NCI-H526 treated with DMSO at 0.1 percent for 48 hours (cell line): Measurements from ENCODE around the gene PCNT.
"Not testable (repeated sequence)": the region's sequence is repeated elsewhere in the genome, so short reads cannot be mapped to it uniquely, and the experiment has no call there.

Experiments
- DNase-seq: peaks from one replicate; lab custom pipeline; 2025; lab: John Stamatoyannopoulos, UW

PCNT gene

DNA sequence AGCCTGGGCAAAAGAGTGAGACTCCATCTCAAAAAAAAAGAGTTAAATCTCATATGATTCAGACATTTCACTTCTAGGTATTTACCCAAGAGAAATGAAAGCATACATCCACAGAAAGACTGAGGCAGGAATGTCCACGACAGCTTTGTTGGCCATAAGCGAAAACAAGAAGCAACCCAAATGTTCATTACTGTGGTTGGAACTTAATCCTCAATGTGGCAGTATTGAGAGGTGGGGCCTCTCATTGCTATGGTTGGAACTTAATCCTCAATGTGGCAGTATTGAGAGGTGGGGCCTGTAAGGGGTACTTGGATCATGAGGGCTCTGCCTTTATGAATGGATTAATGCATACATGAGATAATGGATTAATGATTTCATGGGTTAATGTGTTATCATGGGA is 15.5 kb upstream of the PCNT start:
- no peak for DNase-seq

DNA sequence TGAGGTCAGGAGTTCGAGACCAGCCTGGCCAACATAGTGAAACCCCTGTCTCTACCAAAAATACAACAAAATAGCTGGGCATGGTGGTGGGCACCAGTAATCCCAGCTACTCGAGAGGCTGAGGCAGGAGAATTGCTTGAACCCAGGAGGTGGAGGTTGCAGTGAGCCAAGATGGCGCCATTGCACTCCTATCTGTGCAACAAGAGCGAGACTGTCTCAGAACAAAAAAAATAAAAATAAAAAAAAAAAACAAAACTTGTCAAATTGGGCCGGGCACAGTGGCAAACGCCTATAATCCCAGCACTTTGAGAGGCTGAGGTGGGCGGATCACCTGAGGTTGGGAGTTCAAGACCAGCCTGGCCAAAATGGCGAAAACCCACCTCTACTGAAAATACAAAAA is 13.7 kb upstream of the PCNT start:
- DNase-seq = not testable (repeated sequence)

DNA sequence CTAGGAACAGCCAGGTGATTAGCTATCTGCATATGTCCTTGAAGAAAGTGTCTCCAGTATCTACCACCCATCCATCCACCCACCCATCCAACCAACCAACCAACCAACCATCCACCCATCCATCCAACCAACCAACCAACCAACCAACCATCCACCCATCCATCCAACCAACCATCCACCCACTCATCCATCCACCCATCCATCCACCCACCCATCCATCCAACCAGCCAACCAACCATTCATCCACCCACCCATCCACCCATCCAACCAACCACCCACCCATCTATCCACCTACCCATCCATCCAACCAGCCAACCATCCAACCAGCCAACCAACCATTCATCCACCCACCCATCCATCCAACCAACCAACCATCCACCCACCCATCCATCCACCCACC is 12.4 kb upstream of the PCNT start:
- DNase-seq = no peak

DNA sequence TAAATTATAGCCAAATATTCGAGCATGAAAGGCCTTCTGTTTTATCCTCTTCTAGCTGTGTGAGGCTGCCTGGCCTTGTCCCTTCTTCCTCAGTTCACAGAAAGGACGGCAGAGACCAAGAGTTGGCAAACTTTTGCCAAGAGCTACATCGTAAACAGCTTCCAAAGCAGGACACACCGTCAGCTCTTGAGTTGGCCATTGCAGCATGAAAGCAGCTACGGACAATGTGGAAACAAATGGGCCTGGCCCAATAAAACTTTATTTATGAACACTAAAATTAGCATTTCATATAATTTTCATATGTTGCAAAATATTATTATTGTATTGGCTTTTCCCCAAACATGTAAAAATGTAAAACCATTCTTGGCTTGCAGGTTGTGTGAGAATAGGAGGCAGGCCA is 11.0 kb upstream of the PCNT start:
- DNase-seq = no peak

DNA sequence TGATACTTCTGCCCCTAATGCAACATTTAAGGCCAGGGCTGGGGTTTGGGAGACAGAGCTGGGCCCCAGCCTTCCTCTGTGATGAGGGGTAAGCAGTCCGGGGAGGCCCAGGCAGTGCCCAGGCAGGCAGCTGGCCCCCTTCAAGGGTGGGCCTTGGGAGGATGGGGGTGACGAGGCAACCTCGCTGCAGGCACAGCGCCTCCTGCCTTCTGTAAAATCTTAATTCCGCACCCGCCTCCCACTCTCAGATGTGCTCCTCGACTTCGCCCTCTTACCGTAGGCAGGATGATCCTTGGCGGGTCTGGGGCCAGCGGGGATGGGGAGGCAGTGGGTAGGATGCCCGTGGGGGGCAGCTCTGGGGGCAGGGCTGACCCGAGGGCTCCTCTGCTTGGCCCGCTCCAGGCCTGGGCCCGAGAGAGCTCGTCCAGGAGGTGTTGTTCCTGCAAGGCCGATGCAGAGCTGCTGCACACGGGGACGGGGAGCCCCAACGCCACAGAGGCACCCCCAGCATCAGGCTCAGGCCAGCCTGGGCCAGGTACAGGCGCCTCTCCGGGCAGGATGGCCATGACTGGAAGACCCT is 9.4 kb upstream of the PCNT start:
- no peak for DNase-seq

DNA sequence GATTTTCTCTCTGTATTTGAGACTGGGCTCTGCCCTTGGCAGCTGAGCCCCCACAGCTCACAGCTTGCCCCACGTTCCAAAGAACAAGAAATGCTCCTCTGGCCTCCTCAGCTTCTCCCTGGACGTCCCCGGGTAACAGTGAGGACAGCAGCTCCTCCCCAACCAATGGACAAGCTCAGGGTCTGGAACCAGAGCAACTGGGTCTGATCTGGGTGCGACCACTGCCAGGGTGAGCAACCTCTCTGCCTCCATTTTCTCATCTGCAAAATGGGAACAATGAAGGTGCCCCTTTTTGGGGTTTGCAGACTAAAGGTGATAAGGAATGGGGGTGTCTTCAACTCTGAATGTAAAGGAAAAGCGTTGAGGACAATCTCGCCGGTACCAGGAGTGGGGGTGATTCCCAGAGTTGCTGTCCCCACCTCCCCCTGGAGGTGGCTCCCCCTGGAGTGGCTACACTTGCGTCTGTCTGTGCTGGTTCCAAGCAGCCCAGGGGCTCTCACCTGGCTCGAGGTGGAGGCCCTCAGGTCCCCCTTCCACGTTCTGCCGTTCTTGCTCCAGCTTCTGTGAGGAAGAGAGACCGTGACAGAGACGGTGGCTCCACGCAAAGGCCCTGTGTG is 7.1 kb upstream of the PCNT start:
- no peak for DNase-seq

DNA sequence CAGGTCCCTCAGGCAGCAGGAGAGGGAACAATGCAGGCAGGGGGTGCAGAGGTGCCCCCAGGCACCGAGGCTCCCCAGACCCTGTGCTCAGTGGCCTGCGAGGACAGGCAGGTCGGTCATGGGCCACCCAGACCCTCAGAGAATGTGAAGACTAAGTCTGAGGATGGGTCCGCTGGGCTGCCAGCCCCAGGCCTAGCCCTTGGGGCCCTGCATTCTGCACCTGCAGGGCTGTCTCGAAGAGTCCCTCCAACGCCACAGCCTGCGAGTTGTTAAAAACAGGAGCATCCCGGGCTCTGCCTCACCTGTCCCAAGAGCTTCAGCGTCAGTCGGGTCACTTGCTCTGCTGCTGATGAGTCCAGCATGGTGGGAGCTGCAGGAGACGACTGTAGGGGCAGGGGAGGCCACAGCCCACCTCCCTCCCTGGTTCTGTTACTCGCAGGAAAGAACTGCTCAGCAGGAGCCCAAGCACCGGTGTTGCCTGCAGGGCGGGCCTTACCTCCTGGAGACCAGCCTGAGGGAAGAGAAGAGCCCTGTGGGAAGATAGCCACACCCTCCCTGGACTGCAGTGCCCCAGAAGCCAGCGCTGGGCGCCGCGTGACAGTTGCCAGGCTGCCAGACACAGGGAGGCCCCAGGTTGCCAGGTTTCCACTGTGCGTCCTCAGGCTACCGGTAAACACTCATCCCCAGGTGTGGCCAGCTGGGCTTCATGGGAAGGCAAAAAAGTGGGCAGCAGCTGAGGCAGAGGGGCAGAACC is 6.1 kb upstream of the PCNT start:
- DNase-seq = peak; percentile 22

DNA sequence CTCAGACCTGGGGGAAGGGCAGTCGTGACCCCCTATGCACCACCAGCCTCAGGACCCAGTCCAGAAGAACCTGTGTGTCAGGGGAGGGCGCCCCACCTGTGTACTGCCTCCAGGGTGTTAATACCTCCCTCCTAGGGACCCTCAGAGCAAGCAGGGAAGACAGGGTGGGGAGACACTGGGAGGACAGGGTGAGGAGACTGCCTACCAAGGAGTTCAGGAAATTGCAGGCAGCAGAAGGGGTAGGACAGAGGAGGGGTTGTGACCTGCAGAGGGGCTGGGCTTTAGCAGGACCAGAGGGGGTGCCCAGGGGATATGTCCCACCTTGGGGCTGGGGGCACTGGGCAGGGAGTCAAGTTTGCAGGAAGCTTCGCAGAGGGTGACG is 5.5 kb upstream of the PCNT start:
- DNase-seq = no peak

DNA sequence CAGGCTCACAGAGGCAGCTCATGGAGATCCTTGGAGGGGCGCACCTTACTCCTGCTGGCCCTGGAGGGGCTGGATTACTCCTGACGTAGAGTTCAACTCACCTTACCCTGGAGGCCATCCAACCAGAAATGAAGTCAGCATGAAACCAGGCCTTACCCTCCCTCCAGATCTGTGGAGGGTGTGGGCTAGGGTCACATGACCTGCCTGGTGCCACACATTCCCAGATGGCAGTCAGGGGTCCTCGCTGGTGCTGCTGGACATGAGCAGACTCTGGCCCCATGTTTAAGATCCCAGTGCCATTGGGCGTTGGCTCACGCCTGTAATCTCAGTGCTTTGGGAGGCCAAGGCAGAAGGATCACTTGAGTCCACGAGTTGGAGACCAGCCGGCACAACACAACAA is 4.8 kb upstream of the PCNT start:
- DNase-seq = no peak

DNA sequence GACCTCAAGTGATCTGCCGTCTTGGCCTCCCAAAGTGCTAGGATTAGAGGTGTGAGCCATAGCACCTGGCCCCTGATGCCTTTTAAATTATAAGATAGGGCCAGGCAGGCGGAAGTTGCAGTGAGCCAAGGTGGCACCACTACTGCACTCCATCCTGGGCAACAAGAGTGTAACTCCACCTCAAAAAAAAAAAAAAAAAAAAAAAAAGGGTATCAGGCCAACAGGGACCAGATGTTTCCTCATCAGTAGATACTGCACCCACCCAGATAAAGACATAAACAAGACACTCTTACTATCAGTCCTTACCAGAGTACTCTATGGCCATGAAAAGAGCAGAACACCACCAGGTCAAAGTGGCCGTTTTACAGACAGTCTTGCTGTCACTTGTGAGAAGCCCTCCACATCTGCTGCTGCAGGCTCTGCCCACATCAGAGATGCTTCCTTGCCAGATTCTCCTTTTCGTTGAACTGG is 3.6 kb upstream of the PCNT start:
- DNase-seq = no peak

DNA sequence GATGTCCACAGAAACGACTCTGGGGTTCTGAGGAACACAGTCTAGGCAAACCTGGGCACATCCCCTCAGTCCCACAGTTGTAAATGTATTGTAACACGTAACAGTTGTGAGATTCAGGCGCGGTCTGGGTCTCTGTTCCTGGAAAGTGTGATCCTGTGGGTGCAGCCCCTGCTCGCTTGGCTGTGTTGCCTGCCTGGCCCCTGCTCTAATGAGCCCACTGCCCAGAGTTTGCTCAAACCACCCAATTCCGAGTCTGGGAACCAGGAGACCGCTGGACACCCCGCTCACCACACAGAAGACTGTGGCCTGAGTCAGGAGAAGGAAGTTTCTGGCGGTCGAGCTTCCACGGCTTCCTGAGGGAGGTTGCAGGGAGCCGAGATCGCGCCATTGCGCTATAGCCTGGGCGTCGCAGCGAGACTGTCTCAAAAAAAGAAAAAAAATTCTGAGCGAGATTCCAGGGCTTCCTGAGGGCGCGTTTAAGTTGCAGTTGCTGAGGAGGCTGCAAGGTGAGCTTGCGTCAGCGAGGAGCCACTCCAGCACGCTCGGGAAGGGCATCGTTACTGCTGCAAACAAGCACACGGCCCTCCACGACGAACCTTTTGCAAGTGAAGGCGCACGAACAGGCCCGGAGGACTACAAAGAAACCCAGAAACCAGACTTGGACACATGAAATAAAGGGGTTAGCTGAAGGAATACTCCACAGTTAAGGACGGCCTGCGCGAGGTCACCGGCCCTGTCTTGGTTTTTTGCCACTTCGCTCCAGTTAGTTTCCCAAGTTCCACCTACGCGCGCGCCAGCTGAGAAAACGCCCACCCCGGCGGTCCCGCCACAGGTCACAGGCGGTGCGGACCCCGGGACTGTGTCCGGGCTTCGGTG is 1.4 kb upstream of the PCNT start:
- no peak for DNase-seq

DNA sequence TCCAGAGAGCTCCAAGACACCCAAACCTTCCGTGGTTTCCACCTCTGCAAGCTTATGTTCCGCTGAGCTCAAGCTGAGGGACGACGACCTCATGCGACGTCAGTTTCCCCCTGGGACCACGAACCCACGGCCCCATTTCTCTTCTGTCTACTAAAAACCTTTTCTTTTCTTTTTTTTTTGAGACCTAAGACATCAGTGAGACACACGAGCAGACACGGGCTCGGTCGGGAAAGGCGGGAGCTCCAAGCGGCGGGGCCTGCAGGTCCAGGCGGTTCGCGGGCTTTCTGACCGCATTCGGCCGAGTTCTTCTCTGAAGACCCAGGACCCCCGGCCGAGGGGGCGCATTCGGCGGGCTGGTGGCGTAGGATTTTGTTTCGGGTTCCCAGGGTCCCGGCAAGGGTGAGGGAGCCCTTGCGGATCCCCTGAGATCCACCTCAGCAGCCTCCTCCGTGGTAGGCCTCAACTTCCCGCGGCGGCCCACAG is 688 bp upstream of the PCNT start:
- DNase-seq = no peak

DNA sequence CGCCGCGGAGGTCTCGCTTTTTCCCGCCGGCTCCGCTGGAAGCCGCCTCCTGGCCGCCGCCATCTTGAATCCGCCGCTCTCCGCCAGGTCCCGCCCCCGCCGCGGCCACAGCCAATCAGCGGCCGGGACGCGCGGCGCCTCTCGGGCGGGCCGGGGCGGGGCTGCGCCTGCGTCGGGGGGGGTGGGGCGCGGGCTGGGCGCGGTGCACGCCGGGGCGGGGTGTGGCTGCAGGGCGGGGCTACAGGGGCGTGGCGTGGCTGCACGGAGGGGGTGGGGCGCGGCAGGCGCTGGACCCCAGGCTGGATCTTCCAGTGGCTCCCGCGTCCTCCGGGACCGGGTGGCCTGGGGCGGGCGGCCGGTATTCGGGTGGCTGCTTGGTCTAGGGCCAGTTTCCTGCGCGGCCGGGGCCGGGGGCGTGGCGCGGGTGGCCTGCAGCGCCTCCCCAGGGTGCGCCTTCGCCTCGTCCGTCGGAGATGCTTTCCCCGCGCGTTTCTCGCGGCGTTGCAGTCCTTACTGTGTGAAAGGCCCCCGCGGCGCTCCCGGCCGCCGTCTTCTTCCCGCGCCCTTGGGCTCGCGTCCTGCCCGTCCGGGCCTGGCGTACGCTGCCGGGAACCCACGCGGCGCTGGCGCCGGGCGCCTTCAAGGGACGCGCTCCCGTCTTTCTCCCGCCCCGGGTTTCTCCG is 575 bp downstream of the PCNT start:
- peak; percentile 77 for DNase-seq

DNA sequence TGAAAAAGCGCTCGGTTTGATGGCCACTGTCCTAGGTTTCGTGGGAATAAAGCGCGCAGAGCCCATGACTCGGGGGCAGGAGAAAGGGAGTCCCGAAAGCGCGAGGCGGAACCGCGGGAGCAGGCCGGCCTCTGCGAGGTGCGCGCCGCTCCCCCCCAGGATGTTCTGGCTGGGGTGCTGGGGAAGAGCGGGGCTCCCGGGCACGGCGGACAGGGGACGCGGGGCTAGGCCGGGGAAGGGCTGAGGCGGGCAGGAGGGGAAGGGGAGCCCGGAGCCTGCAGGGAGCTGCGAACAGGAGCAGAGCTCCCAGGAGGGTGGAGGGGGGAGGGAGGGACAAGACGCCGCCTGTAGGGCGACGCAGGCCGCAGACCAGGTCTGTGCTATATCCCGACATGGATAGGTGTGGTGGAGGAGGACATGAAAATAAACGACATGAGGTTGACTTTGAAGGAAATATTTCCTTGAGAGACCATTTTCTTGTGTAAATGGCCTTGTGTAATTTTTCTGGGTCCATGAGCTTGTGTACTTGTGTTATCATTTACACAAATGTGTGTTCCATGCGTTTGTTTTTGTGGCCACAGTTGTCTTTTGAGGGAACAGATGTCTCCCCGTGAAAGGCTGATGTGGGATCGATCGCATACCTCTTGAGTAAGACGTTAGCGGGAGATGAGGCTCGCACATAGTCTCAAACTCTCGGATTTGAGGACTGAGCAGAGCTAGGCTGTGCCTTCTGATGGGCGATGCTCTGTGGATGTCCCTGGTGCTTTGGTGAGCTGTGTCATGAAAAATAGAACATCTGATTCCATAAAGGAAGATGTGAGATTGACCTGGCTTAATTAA is 1.3 kb downstream of the PCNT start:
- DNase-seq = peak; percentile 46

DNA sequence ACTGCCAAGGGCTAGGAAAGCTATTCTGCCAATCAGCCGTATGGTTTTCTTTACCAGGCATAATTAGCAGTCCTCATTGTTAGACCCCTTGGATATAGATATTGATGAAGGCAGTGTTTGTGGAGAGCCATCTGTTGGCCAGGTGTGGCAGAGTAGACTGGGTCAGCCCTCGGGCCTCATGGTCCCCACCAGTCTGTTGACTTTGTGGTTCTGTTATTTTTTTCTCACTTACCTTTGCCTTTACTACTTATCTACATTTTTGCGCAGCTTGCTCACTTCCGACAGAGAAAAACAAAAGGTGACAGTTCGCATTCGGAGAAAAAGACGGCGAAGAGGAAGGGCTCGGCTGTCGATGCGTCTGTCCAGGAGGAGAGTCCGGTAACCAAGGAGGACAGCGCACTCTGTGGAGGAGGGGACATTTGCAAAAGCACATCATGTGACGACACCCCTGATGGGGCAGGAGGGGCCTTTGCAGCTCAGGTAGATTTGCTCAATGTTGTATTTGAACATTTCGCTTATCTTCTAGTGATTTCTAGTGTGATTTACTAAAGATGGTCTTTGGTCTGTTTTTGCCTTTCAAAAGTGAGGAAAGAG is 2.3 kb downstream of the PCNT start:
- DNase-seq = peak; percentile 12

DNA sequence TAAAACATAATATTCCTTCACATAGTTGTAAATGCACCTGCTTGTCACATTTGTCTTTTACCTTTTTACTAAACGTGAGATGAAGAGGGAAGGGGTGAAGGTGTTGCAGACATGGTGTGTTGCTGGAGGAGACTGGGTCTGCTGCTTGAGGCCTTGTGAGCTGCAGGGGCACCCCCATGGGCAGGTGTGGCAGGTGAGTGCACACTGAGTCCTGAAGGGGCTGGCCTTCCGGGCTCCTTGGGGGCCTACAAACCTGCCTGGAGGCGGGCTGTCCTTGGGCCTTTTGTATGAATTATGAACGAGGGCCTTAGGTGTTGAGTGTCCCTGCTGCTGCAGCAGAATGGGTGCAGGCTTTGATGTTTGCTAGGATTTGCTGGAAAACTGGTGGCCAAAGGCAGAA is 3.8 kb downstream of the PCNT start:
- DNase-seq = no peak

DNA sequence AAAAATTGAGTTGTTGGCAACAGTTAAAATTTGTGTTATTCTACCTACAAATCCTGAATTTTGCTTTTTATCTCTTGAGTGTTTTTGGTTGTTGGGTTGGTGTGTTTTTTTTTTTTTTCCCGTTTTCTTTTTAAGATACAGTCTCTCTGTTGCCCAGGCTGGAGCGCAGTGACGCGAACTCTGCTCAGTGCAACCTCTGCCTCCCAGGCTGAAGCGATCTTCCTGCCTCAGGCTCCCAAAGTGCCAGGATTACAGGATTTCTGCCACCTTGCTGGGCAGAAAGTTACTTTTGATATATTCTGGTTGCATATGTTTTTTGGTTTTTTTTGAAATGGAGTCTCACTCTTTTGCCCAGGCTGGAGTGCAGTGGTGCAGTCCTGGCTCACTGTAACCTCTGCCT is 4.2 kb downstream of the PCNT start:
- no peak for DNase-seq

DNA sequence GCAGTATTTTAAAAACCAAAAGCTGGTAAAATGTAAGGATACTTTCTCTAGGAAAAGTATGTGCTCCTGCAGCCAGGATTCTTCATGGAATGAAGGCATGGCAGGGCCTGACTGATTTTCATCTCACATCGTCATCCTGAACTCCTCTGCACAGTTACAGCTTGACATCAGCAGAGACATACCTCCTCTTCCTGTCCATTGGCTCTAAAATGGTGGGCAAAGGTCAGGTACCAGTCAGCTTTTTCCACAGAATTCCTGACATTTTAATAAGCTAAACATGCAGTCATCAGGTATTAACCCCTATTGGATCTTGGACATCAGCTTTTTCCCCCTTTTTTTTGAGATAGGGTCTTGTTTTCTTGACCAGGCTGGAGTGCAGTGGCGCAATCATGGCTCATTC is 5.8 kb downstream of the PCNT start:
- no peak for DNase-seq

DNA sequence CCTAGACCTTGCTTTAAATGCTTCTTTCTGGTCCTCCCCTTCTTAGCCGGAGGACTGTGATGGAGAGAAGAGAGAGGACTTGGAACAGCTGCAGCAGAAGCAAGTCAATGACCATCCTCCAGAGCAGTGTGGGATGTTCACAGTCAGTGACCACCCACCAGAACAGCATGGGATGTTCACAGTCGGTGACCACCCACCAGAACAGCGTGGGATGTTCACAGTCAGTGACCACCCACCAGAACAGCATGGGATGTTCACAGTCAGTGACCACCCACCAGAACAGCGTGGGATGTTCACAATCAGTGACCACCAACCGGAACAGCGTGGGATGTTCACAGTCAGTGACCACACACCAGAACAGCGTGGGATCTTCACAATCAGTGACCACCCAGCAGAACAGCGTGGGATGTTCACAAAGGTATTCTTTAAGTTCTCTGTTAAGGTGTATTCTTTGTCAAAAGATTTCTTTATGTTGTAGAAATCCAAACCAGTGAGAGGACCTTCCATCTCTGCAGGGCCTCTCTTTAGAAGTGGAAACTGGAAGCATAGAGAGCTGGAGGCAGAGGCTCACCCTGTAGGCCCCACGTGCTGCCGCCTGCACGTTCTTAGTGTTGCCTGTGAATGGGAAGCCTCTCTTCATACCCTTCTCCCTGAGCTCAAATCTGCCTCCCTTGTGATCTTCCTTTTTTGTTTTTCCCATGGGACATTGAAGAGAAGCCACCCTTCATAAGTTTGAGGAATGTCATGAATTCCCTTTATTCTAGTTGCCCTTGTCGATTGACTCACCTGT is 10.6 kb downstream of the PCNT start:
- no peak for DNase-seq

DNA sequence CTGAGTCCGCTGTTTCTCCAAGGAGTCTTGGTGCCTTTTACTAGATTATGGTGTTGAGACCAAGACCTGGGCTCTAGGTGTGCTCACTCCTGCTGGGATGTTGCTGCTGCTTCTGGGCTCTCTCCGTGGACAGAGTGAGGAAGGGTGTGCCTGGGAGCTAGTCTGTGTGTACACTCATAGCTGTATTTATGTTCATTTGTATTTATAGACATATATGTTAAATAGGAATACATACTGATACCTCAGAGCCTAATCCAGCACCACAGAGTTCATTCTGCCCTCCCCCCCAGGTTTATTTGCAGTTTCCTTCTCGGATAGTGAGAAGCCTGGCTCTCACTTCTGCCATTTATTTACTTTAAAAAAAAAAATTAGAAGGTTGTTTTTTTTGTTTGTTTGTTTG is 12.6 kb downstream of the PCNT start:
- no peak for DNase-seq
